ENCODE results near the gene LENEP. TPM values are rescaled to one million over a fixed set of nuclear protein-coding genes. Genes with fewer than 3 reads are reported as not detected.

The LENEP gene
- total RNA-seq, 2 experiments from 2014 or later: 0.85 to 1.0 TPM

- no peak for DNase-seq
- peaks cover 2% of the 10 kb centered on the region for H3K27me3 Mint-ChIP-seq
- no peak overlapping the region for H3K27ac Mint-ChIP-seq
- ChIA-PET POLR2A (no interaction called here), CTCF (interaction anchor here (0.8 to 21.0 kb wide), 11 partner anchors 10 to 96 kb away, joined by 3 to 222 read pairs (median 3); partner anchors contain the start of genes DCST1 and DCST2)
- H3K9me3 Mint-ChIP-seq: no peaks in the 10 kb centered on the region
- H3K4me3 Mint-ChIP-seq: no peak overlapping the region
- H3K4me1 Mint-ChIP-seq: peaks cover 16% of the 10 kb centered on the region
- H3K36me3 Mint-ChIP-seq (ENCODE audit: low read depth): no peaks in the 10 kb centered on the region
Observed at GRCh38 chr1:155043793-155044192, 50.4 kb downstream of the LENEP start.

Small RNA genes within 50 kb of the gene (microRNA-seq; reads per million reads assigned to microRNA genes)
- gene MIR4258 (ENCODE audit: borderline microRNAs expressed, borderline replicate concordance): not detected

Other genes starting within 250 kb of the LENEP start
- gene KCNN3, start 123.3 kb upstream of the LENEP start, total RNA-seq: under 1 TPM in 1 of 2 experiments, not detected in 1; 0.17 TPM
- 10 to 100 TPM; 25.7 to 40.2 TPM for gene PMVK, start 56.9 kb upstream of the LENEP start, total RNA-seq
- gene PBXIP1, start 37.5 kb upstream of the LENEP start, total RNA-seq: 10 to 100 TPM; 74.6 to 92.0 TPM
- 10 to 100 TPM; 50.0 to 50.2 TPM for gene PYGO2, start 31.8 kb upstream of the LENEP start, total RNA-seq
- gene SHC1, start 22.8 kb upstream of the LENEP start, total RNA-seq: 100 to 1,000 TPM in 1 of 2 experiments, 10 to 100 TPM in 1; 75.1 to 104 TPM
- gene CKS1B, start 18.9 kb upstream of the LENEP start, total RNA-seq: 100 to 1,000 TPM; 147 to 157 TPM
- gene FLAD1, start 10.2 kb upstream of the LENEP start, total RNA-seq: 10 to 100 TPM; 41.2 to 41.3 TPM
- gene ZBTB7B, start 9.2 kb downstream of the LENEP start, total RNA-seq: 100 to 1,000 TPM; 112 to 127 TPM
- gene DCST2, start 40.2 kb downstream of the LENEP start, total RNA-seq: under 1 TPM; 0.50 to 0.73 TPM
- gene DCST1, start 40.2 kb downstream of the LENEP start, total RNA-seq: not detected
- 10 to 100 TPM; 40.2 to 45.0 TPM for gene ADAM15, start 57.7 kb downstream of the LENEP start, total RNA-seq
- 1 to 10 TPM; 8.2 to 8.3 TPM for gene EFNA4, start 70.2 kb downstream of the LENEP start, total RNA-seq
- gene EFNA3, start 85.3 kb downstream of the LENEP start, total RNA-seq: 1 to 10 TPM; 2.3 to 2.7 TPM
- gene EFNA1, start 134.3 kb downstream of the LENEP start, total RNA-seq: under 1 TPM in 1 of 2 experiments, not detected in 1; 0.15 TPM
- gene SLC50A1, start 142.3 kb downstream of the LENEP start, total RNA-seq: 10 to 100 TPM; 37.2 to 42.3 TPM
- gene DPM3, start 146.9 kb downstream of the LENEP start, total RNA-seq: 10 to 100 TPM; 50.1 to 58.9 TPM
- 100 to 1,000 TPM; 183 to 308 TPM for gene KRTCAP2, start 179.7 kb downstream of the LENEP start, total RNA-seq
- gene TRIM46, start 180.3 kb downstream of the LENEP start, total RNA-seq: 10 to 100 TPM; 14.2 to 15.5 TPM
- 10 to 100 TPM; 21.2 to 23.6 TPM for gene THBS3, start 214.3 kb downstream of the LENEP start, total RNA-seq
- 10 to 100 TPM; 32.8 to 37.3 TPM for gene MTX1, start 215.1 kb downstream of the LENEP start, total RNA-seq